GM18951 (cell line): ENCODE data around the gene CEP89.
"Not testable (repeated sequence)": the region's sequence is repeated elsewhere in the genome, so short reads cannot be mapped to it uniquely, and the experiment has no call there.

Experiments used
- POLR2A ChIP-seq: IDR thresholded peaks from 4 replicates; pipeline ENCODE4 v1.6.1; 2011; ENCODE audit warnings: mild to moderate bottlenecking; ENCODE audit not compliant: insufficient read length, insufficient read depth; ENCODE audit errors: extremely low read depth
- in situ Hi-C: fragments of 300-500 bp; cut with MboI; formaldehyde crosslinking; loops from one replicate; pipeline ENCODE4 v1.12.0; 2022; ENCODE audit warnings: low sequenced_read_pairs, mixed read lengths, inconsistent platforms; ENCODE audit not compliant: unreplicated experiment

The CEP89 gene

GRCh38 chr19:32891609-32892008 is 80.1 kb downstream of the CEP89 start:
- TF ChIP-seq POLR2A, result no peak
- in situ Hi-C loops, result no loop called here

- in situ Hi-C loops, result no loop called here
- no peak for TF ChIP-seq POLR2A
Measured at GRCh38 chr19:32890841-32891240, 80.9 kb downstream of the CEP89 start.

GRCh38 chr19:32890326-32890725 is 81.4 kb downstream of the CEP89 start:
- TF ChIP-seq POLR2A, result no peak
- in situ Hi-C loops, result no loop called here

DNA sequence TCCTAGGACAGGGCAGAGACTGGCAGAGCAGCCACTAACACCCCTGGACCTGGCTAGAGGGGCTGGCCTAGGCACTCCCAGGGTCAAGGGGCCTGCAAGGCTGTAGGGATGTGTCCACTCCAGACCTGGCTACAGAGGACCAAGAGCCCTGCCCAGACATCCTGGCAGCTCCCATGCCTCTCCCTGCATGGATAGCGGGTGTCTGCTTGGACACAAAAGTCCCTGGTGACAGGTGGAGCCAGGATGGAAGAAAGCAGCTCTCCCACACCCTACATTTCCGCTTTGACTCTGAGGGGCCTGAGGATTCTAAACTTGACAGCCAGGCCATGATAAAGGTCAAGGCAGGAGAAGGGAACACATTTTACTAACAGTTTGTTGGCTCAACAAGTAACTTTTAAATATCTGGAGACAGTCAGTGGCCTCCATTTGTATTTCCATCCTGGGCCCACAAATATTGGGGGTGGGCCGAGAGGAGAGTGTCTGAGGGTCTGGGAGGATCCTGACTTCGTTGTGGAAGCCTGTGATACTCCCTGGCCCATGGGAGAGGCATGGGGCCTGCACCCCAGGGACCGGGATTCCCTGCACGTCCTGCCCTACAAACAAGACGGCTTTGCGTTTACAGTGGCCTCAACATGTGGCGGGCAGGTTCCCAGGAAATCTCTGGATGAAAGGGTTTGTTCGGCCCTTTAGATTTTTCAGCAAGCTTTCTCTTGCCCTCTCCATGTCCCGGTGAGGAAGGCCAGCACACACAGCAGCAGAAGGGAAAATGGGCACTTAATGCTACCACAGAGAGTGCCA is 82.4 kb downstream of the CEP89 start:
- in situ Hi-C loops, result no loop called here
- TF ChIP-seq POLR2A, result no peak

GRCh38 chr19:32887572-32888215 is 84.1 kb downstream of the CEP89 start:
- no peak for TF ChIP-seq POLR2A
- in situ Hi-C loops, result no loop called here

DNA sequence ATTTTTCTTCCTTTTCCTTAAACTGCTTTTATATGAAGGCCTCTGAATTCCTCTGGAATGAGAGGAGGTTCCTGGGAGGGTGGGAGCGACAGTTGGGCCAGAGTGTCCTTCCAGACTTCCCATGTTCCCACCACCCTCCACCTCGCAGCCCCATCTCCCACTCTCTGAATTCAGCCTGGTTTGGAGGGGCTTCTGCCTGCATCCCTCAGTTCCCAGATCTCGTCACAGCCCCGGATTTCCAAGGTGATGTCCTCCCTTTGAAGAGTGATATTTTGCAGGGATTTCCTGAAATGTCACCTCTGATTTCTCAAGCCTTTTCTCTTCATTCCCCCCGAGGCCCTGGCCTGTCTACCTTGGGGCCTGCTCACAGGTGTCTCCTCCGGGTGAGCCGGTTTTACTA is 85.5 kb downstream of the CEP89 start:
- in situ Hi-C loops, result no loop called here
- TF ChIP-seq POLR2A, result no peak

GRCh38 chr19:32885255-32885654 is 86.5 kb downstream of the CEP89 start:
- in situ Hi-C loops, result not testable (repeated sequence)

DNA sequence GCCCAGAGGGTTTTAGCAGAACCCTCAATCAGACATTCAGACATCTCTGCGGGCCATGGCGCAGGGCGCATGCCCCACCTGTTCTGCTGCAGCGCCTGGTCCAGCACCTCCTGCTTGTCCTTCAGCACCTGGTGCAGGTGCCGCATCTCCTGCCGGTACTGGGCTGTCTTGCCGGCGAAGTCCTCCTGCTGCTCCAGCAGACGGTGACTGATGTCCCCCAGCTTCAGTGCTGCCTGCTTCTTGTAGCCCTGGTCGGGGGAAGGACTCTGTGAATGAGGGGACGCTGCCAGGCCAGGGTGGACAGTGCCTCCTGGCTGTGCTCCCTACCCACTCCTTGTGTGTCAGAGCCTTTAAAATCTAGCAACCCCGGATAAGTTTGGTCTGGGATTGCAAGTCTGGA is 90.0 kb downstream of the CEP89 start:
- TF ChIP-seq POLR2A, result no peak
- in situ Hi-C loops, result no loop called here

GRCh38 chr19:32880622-32881021 is 91.1 kb downstream of the CEP89 start:
- in situ Hi-C loops, result no loop called here
- no peak for TF ChIP-seq POLR2A

DNA sequence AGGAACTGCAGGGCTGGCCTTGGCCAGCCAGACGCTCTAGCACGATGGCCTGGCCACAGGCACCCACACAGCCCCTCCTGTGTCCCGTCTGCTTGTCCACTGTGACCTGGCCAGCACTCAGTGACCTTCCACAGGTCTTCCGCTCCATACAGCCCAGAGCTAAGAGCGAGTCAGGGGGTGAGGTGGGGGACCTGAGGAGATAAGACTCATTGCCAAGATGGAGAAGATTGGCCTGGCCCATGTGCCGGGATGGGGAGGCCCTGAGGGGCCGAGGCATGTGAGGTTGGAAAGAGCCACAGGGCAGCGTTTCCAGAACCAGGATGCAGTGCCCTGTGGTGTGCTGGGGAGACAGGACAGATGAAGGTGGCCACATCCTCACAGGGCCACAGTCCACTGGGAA is 92.0 kb downstream of the CEP89 start:
- TF ChIP-seq POLR2A, result no peak
- in situ Hi-C loops, result no loop called here

DNA sequence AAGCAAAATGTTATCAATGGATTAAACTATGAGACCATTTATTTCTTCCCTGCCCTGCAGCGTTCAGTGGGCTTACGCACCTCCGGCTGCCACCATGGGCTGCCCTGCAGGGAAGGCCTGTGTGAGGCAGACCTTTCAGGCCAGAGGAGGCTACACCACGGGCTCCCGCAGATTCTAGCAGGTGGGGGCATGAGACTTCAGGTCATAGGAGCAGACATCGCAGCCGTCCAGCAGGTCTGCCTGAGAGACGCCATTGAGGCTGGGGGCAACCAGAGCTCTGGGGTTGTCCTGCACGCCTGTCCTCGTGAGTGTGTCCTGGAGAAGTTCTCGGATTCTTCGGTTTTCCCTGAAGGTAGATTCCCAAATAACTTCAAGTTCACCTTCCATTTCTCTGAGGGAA is 92.8 kb downstream of the CEP89 start:
- in situ Hi-C loops, result no loop called here
- no peak for TF ChIP-seq POLR2A

- no peak for TF ChIP-seq POLR2A
- in situ Hi-C loops, result no loop called here
Measured at GRCh38 chr19:32877977-32878745, 93.6 kb downstream of the CEP89 start.

GRCh38 chr19:32877323-32877912 is 94.3 kb downstream of the CEP89 start:
- no peak for TF ChIP-seq POLR2A
- in situ Hi-C loops, result no loop called here
